Subcutaneous adipose tissue (tissue), 4 donors: Measurements from ENCODE around the gene HNRNPCL2. TPM values are rescaled to one million over a fixed set of nuclear protein-coding genes. Genes with fewer than 3 reads are reported as not detected.
"Not testable (repeated sequence)": the region's sequence is repeated elsewhere in the genome, so short reads cannot be mapped to it uniquely, and the experiment has no call there.

Source experiments
- total RNA-seq, 4 donors: library from RNA; depleted of rRNA; stranded (reverse); fragments of >200 nt; gene quantifications; one replicate each; pipeline ENCODE4 v1.1.0, GENCODE V29; 2016
- TF ChIP-seq, protein P1 (sequence below): fragments of 450-650 bp; IDR thresholded peaks from one replicate; pipeline ENCODE4 v1.5.1; 2016; ENCODE audit warnings: low read depth, mild to moderate bottlenecking, control low read depth, antibody characterized with exemption, moderate library complexity

The HNRNPCL2 gene
- total RNA-seq: not detected

DNA sequence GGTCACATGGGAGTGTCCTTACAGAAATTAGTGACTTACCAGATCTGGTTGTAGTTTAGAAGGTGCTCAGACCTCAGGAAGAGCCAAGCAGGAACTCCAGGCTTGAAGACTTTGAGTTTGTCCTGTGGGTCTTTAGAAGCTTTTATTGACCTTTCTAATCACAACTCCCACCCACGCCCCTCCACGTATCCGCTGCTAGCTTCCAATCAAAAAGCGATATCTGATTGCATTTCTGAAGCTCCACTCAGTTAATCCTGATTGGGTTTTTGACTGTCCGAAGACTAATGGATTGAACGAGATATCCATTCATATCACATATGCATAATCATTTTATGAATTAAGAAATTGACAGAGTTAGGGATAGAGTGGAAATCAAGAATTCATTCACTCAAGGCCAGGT, at the start of gene HNRNPCL2:
Gene HNRNPCL2 (minus strand): TSS at position 101 of the 400 bp plus-strand sequence. CDS start 454 bp downstream, outside the sequence.
- TF ChIP-seq, protein P1, sequence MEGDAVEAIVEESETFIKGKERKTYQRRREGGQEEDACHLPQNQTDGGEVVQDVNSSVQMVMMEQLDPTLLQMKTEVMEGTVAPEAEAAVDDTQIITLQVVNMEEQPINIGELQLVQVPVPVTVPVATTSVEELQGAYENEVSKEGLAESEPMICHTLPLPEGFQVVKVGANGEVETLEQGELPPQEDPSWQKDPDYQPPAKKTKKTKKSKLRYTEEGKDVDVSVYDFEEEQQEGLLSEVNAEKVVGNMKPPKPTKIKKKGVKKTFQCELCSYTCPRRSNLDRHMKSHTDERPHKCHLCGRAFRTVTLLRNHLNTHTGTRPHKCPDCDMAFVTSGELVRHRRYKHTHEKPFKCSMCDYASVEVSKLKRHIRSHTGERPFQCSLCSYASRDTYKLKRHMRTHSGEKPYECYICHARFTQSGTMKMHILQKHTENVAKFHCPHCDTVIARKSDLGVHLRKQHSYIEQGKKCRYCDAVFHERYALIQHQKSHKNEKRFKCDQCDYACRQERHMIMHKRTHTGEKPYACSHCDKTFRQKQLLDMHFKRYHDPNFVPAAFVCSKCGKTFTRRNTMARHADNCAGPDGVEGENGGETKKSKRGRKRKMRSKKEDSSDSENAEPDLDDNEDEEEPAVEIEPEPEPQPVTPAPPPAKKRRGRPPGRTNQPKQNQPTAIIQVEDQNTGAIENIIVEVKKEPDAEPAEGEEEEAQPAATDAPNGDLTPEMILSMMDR: not testable (repeated sequence)

DNA sequence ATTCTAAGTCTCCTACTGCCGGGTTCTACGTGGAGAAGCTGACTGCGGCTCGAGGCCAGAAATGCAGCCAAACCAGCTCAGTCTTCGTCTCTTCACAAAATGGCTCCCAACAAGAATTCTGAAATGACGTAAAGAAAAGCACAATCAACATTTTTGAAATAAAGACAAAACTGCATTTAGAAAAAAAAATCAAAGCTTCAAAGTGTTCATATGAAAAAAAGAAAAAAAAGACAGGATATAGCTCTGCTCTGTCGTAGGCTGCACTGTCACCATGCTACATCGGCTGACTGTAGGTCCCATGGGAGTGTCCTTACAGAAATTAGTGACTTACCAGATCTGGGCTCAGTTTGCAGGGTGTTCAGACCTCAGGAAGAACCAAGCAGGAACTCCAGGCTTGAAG, 48.9 kb upstream of the HNRNPCL2 start, which contains the start of gene HNRNPCL4:
Gene HNRNPCL4 (minus strand): TSS at position 101 of the 400 bp plus-strand sequence. CDS start 164 bp downstream, outside the sequence.
- TF ChIP-seq, protein P1: not testable (repeated sequence)

DNA sequence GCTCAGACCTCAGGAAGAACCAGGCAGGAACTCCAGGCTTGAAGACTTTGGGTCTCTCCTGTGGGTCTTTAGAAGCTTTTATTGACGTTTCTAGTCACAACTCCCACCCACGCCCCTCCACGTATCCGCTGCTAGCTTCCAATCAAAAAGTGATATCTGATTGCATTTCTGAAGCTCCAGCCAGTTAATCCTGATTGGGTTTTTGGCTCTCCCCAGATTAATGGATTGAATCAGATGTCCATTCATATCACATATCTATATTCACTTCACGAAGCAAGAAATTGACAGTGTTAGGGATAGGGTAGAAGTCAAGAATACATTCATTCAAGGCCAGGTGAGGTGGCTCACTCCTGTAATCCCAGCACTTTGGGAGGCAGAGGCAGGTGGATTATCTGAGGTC, 39.3 kb upstream of the HNRNPCL2 start, which contains the start of gene PRAMEF26:
Gene PRAMEF26 (minus strand): TSS at position 101 of the 400 bp plus-strand sequence. CDS start 2,914 bp downstream, outside the sequence.
- TF ChIP-seq, protein P1: not testable (repeated sequence)

DNA sequence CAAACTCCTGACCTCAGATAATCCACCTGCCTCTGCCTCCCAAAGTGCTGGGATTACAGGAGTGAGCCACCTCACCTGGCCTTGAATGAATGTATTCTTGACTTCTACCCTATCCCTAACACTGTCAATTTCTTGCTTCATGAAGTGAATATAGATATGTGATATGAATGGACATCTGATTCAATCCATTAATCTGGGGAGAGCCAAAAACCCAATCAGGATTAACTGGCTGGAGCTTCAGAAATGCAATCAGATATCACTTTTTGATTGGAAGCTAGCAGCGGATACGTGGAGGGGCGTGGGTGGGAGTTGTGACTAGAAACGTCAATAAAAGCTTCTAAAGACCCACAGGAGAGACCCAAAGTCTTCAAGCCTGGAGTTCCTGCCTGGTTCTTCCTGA, 46.2 kb downstream of the HNRNPCL2 start, which contains the start of gene PRAMEF25:
Gene PRAMEF25 (plus strand): TSS at position 301 of the 400 bp plus-strand sequence. CDS start 2,920 bp downstream, outside the sequence.
- TF ChIP-seq, protein P1: not testable (repeated sequence)

Other genes starting within 250 kb of the HNRNPCL2 start
- not detected for gene PRAMEF4, start 230.7 kb downstream of the HNRNPCL2 start, total RNA-seq
- gene PRAMEF10, start 218.6 kb downstream of the HNRNPCL2 start, total RNA-seq: not detected
- not detected for gene PRAMEF7, start 200.2 kb downstream of the HNRNPCL2 start, total RNA-seq
- gene PRAMEF6, start 169.3 kb downstream of the HNRNPCL2 start, total RNA-seq: not detected
- not detected for gene PRAMEF27, start 60.3 kb downstream of the HNRNPCL2 start, total RNA-seq
- gene HNRNPCL3, start 56.1 kb downstream of the HNRNPCL2 start, total RNA-seq: not detected
- gene PRAMEF25, start 46.1 kb downstream of the HNRNPCL2 start, total RNA-seq: not detected
- gene PRAMEF26, start 39.2 kb upstream of the HNRNPCL2 start, total RNA-seq: not detected
- not detected for gene HNRNPCL4, start 48.8 kb upstream of the HNRNPCL2 start, total RNA-seq
- not detected for gene PRAMEF9, start 55.0 kb upstream of the HNRNPCL2 start, total RNA-seq
- not detected for gene PRAMEF13, start 84.6 kb upstream of the HNRNPCL2 start, total RNA-seq
- not detected for gene PRAMEF18, start 109.3 kb upstream of the HNRNPCL2 start, total RNA-seq
- gene PRAMEF5, start 137.3 kb upstream of the HNRNPCL2 start, total RNA-seq: not detected
- not detected for gene PRAMEF8, start 168.3 kb upstream of the HNRNPCL2 start, total RNA-seq
- not detected for gene PRAMEF33, start 186.7 kb upstream of the HNRNPCL2 start, total RNA-seq
- gene PRAMEF15, start 198.7 kb upstream of the HNRNPCL2 start, total RNA-seq: not detected
- gene PRAMEF14, start 230.3 kb upstream of the HNRNPCL2 start, total RNA-seq: not detected